ENCODE results near the gene IFT74.

Gene IFT74

GRCh38 chr9:27047136-27047535 lies 90.9 kb downstream of the IFT74 start:
- H3K4me3 ChIP-seq (replicated peaks; ENCODE audit: insufficient read depth, low read length) = no peak overlapping the region
- TF ChIP-seq CTCF (IDR thresholded peaks at IDR 0.05; ENCODE audit: insufficient read depth, low read length) (no peak), REST (IDR thresholded peaks at IDR 0.05; ENCODE audit: insufficient replicate concordance, low read depth) (no peak), SPI1 (IDR thresholded peaks at IDR 0.05; ENCODE audit: borderline replicate concordance, low read depth) (no peak), GABPA (IDR thresholded peaks at IDR 0.05; ENCODE audit: low read depth) (no peak), POLR2AphosphoS5 (IDR thresholded peaks at IDR 0.05; ENCODE audit: low read depth) (no peak)
- no peak for DNase-seq (ENCODE audit: low read depth in 1 of 2, low spot score in 1 of 2)
- H3K27me3 ChIP-seq (ENCODE audit: insufficient read depth, poor library complexity, severe bottlenecking) = no peaks in the 10 kb centered on the region
- H3K27ac ChIP-seq (replicated peaks) = no peak overlapping the region

- Histone ChIP-seq H3K4me3 (replicated peaks; ENCODE audit: insufficient read depth, low read length) (no peak overlapping the region), H3K27ac (replicated peaks) (no peak overlapping the region), H3K27me3 (ENCODE audit: insufficient read depth, poor library complexity, severe bottlenecking) (no peaks in the 10 kb centered on the region)
- TF ChIP-seq SPI1 (IDR thresholded peaks at IDR 0.05; ENCODE audit: borderline replicate concordance, low read depth) (no peak), REST (IDR thresholded peaks at IDR 0.05; ENCODE audit: insufficient replicate concordance, low read depth) (no peak), CTCF (IDR thresholded peaks at IDR 0.05; ENCODE audit: insufficient read depth, low read length) (no peak), GABPA (IDR thresholded peaks at IDR 0.05; ENCODE audit: low read depth) (no peak), POLR2AphosphoS5 (IDR thresholded peaks at IDR 0.05; ENCODE audit: low read depth) (no peak)
- DNase-seq (ENCODE audit: low read depth in 1 of 2, low spot score in 1 of 2) = no peak
Observed at GRCh38 chr9:27053369-27054022, 97.3 kb downstream of the IFT74 start.

- no peaks in the 10 kb centered on the region for H3K27me3 ChIP-seq (ENCODE audit: insufficient read depth, poor library complexity, severe bottlenecking)
- no peak for DNase-seq (ENCODE audit: low read depth in 1 of 2, low spot score in 1 of 2)
- H3K4me3 ChIP-seq (replicated peaks; ENCODE audit: insufficient read depth, low read length) = no peak overlapping the region
- TF ChIP-seq POLR2AphosphoS5 (IDR thresholded peaks at IDR 0.05; ENCODE audit: low read depth) (no peak), GABPA (IDR thresholded peaks at IDR 0.05; ENCODE audit: low read depth) (no peak), CTCF (IDR thresholded peaks at IDR 0.05; ENCODE audit: insufficient read depth, low read length) (no peak), REST (IDR thresholded peaks at IDR 0.05; ENCODE audit: insufficient replicate concordance, low read depth) (no peak), SPI1 (IDR thresholded peaks at IDR 0.05; ENCODE audit: borderline replicate concordance, low read depth) (no peak)
- no peak overlapping the region for H3K27ac ChIP-seq (replicated peaks)
Observed at GRCh38 chr9:27054125-27054524, 97.9 kb downstream of the IFT74 start.

Data from HL-60 (cell line).